CD4-positive, alpha-beta T cell (primary cell): ENCODE measurements around the gene DNASE1L2. TPM values are rescaled to one million over a fixed set of nuclear protein-coding genes. Genes with fewer than 3 reads are reported as not detected.
A peak's percentile ranks its signal among the peaks of the same experiment; 100 is the strongest.

ENCODE experiments used
- ATAC-seq: fragments of 200-7000 bp; cut with Tn5 transposase; one replicate; pipeline ENCODE4 v1.10.0; 2022; ENCODE audit warnings: mild to moderate bottlenecking; ENCODE audit not compliant: poor library complexity
- CTCF ChIA-PET: fragments of 350-600 bp; sonication (Branson Sonifier 250); formaldehyde crosslinking; loops from one replicate; lab custom pipeline; 2021; ENCODE audit warnings: antibody characterized with exemption, inconsistent platforms; lab: Charles Lee
- POLR2A ChIA-PET: fragments of 350-600 bp; sonication (Branson Sonifier 250); formaldehyde crosslinking; loops from one replicate; lab custom pipeline; 2021; ENCODE audit warnings: antibody characterized with exemption, inconsistent platforms; lab: Charles Lee
- DNase-seq, 14 experiments: peaks; one replicate each; pipeline ENCODE4 v3.0.0-alpha.2; 2013 to 2020; ENCODE audit warnings: mixed read lengths in 2 of 14
- H3K27ac ChIP-seq, 2 donors: one replicate each; pipeline versions ENCODE4 v1.5.1 to v1.7.0; 2013; ENCODE audit warnings: low read length in 2 of 2, low read depth in 1 of 2, mild to moderate bottlenecking in 1 of 2
- H3K27me3 ChIP-seq, 2 experiments: 1 replicate in 1 of 2; 2 replicates in 1 of 2; pipeline versions ENCODE4 v1.6.1 to v1.7.0; 2013; ENCODE audit warnings: low read length in 2 of 2, control low read depth in 1 of 2, mild to moderate bottlenecking in 1 of 2, moderate library complexity in 1 of 2; ENCODE audit not compliant: insufficient read depth in 2 of 2, control insufficient read depth in 1 of 2
- H3K36me3 ChIP-seq: one replicate; pipeline ENCODE4 v1.6.1; 2013; ENCODE audit warnings: low read length, control low read depth; ENCODE audit not compliant: insufficient read depth
- H3K4me1 ChIP-seq: one replicate; pipeline ENCODE4 v1.6.1; 2013; ENCODE audit warnings: low read length, control low read depth; ENCODE audit not compliant: insufficient read depth
- H3K4me3 ChIP-seq: one replicate; pipeline ENCODE4 v1.5.1; 2013; ENCODE audit warnings: mild to moderate bottlenecking, low read length, moderate library complexity
- H3K9me3 ChIP-seq, 2 experiments: 1 replicate in 1 of 2; 2 replicates in 1 of 2; pipeline versions ENCODE4 v1.6.1 to v1.7.0; 2013; ENCODE audit warnings: low read length in 2 of 2, mild to moderate bottlenecking in 2 of 2, control low read depth in 1 of 2, moderate library complexity in 1 of 2; ENCODE audit not compliant: control insufficient read depth in 1 of 2, insufficient read depth in 1 of 2
- H3K27ac Mint-ChIP-seq: one replicate; pipeline ENCODE4 v1.8.0; 2020; ENCODE audit warnings: mixed read lengths
- H3K27me3 Mint-ChIP-seq: one replicate; pipeline ENCODE4 v1.8.0; 2021; ENCODE audit warnings: mixed read lengths
- H3K36me3 Mint-ChIP-seq: one replicate; pipeline ENCODE4 v1.8.0; 2021; ENCODE audit warnings: low read depth, mixed read lengths
- H3K4me1 Mint-ChIP-seq: one replicate; pipeline ENCODE4 v1.8.0; 2021; ENCODE audit warnings: low read depth, mixed read lengths
- H3K4me3 Mint-ChIP-seq: one replicate; pipeline ENCODE4 v1.8.0; 2020; ENCODE audit warnings: mild to moderate bottlenecking, mixed read lengths
- H3K9me3 Mint-ChIP-seq: one replicate; pipeline ENCODE4 v1.8.0; 2020; ENCODE audit warnings: mixed read lengths
- CTCF ChIP-seq: fragments of 200-600 bp; IDR thresholded peaks from one replicate; pipeline ENCODE4 v1.8.0; 2022; ENCODE audit warnings: antibody characterized with exemption, mild to moderate bottlenecking
- intact Hi-C, 2 experiments: fragments of 100-400 bp; cut with DNase I in 1 of 2; cut with micrococcal nuclease in 1 of 2; formaldehyde crosslinking; loops; one replicate each; pipeline versions ENCODE4 v1.15.1 to v1.9.0; 2023 to 2025; cut with DNase I, micrococcal nuclease
- total RNA-seq, 174 experiments: library from RNA in 2 of 174; stranded (reverse) in 2 of 174; gene quantifications; one replicate each; pipeline ENCODE4 v1.2.3 and lab custom pipeline; 2021 to 2026

The DNASE1L2 gene
- total RNA-seq, 2 experiments from 2014 or later, result 0.22 to 0.36 TPM

- H3K4me3 Mint-ChIP-seq, result peak overlapping the region; percentile 85
- H3K36me3 ChIP-seq, result peaks cover 20% of the 10 kb centered on the region
- H3K9me3 Mint-ChIP-seq, result no peaks in the 10 kb centered on the region
- ChIA-PET POLR2A (interaction anchor here (0.6 to 1.1 kb wide), 2 partner anchors 10 to 27 kb away, joined by 3 to 5 read pairs; partner anchors contain the start of gene E4F1), CTCF (no interaction called here)
- H3K36me3 Mint-ChIP-seq, result peaks cover 6% of the 10 kb centered on the region
- no peak overlapping the region for H3K27ac ChIP-seq
- TF ChIP-seq CTCF, result no peak
- peaks cover 25% of the 10 kb centered on the region for H3K4me1 ChIP-seq
- no peak for ATAC-seq
- no peak for DNase-seq
- intact Hi-C loops, result loop anchor here in 1 of 2 experiments (10.0 kb wide), 1 partner anchor 798 kb away; the partner anchor contains the start of gene UNKL
- no peaks in the 10 kb centered on the region for H3K9me3 ChIP-seq
- H3K4me1 Mint-ChIP-seq, result peaks cover 11% of the 10 kb centered on the region
- H3K27me3 ChIP-seq, result no peaks in the 10 kb centered on the region
- no peak overlapping the region for H3K4me3 ChIP-seq
- peak overlapping the region; percentile 66 for H3K27ac Mint-ChIP-seq
- H3K27me3 Mint-ChIP-seq, result no peaks in the 10 kb centered on the region
These were observed 23.6 kb upstream of the DNASE1L2 start for GRCh38 chr16:2212362-2213324.

GRCh38 chr16:2213817-2214718 lies 22.2 kb upstream of the DNASE1L2 start:
- peaks cover 3% of the 10 kb centered on the region for H3K36me3 Mint-ChIP-seq
- H3K4me3 ChIP-seq, result peak overlapping the region; percentile 34
- no peaks in the 10 kb centered on the region for H3K27me3 ChIP-seq
- peaks cover 11% of the 10 kb centered on the region for H3K4me1 Mint-ChIP-seq
- no peak for TF ChIP-seq CTCF
- peak overlapping the region; percentile 66 for H3K27ac Mint-ChIP-seq
- H3K36me3 ChIP-seq, result peaks cover 6% of the 10 kb centered on the region
- no peak for ATAC-seq
- H3K9me3 Mint-ChIP-seq, result no peaks in the 10 kb centered on the region
- no peak for DNase-seq
- CTCF ChIA-PET, result interaction anchor here (0.7 to 1.4 kb wide), 2 partner anchors 37 to 74 kb away, joined by 4 to 5 read pairs; partner anchors contain the start of gene ECI1
- intact Hi-C loops, result loop anchor here in 1 of 2 experiments (1.0 to 10.0 kb wide), 2 partner anchors 8 to 799 kb away; partner anchors contain the start of gene UNKL
- H3K27me3 Mint-ChIP-seq, result no peaks in the 10 kb centered on the region
- peaks cover 25% of the 10 kb centered on the region for H3K4me1 ChIP-seq
- peak overlapping the region in 1 of 2 donors; percentile 21 for H3K27ac ChIP-seq
- POLR2A ChIA-PET, result interaction anchor here (0.6 to 2.5 kb wide), 19 partner anchors 9 to 668 kb away, joined by 3 to 47 read pairs (median 4); partner anchors contain the start of genes AMDHD2, ATP6V0C, DNASE1L2 and E4F1
- H3K4me3 Mint-ChIP-seq, result peak overlapping the region; percentile 85
- no peaks in the 10 kb centered on the region for H3K9me3 ChIP-seq

- Histone ChIP-seq H3K4me3 (peak within 1 kb of the TSS; percentile 76), H3K9me3 (no peaks in the 10 kb centered on the region), H3K36me3 (peaks cover under 1% of the 10 kb centered on the region), H3K4me1 (peaks cover 25% of the 10 kb centered on the region), H3K27me3 (no peaks in the 10 kb centered on the region), H3K27ac (peak within 1 kb of the TSS; percentile 64 to 73)
- DNase-seq, result no peak
- intact Hi-C loops, result loop anchor here in 1 of 2 experiments (1.0 to 10.0 kb wide), 2 partner anchors 8 to 800 kb away; partner anchors contain the start of gene UNKL
- ChIA-PET POLR2A (interaction anchor here (0.6 to 2.5 kb wide), 21 partner anchors 9 to 668 kb away, joined by 3 to 47 read pairs (median 4); partner anchors contain the start of genes AMDHD2, ATP6V0C, DNASE1L2 and E4F1), CTCF (interaction anchor here (0.7 to 1.4 kb wide), 3 partner anchors 20 to 74 kb away, joined by 3 to 5 read pairs (median 4); partner anchors contain the start of gene ECI1)
- Mint-ChIP-seq H3K27me3 (no peaks in the 10 kb centered on the region), H3K4me3 (peak within 1 kb of the TSS; percentile 88), H3K9me3 (no peaks in the 10 kb centered on the region), H3K36me3 (peaks cover 3% of the 10 kb centered on the region), H3K27ac (peak within 1 kb of the TSS; percentile 71), H3K4me1 (peaks cover 11% of the 10 kb centered on the region)
- no peak for TF ChIP-seq CTCF
- peak; percentile 96 for ATAC-seq
These were observed 21.6 kb upstream of the DNASE1L2 start, which contains the start of gene PGP for GRCh38 chr16:2214719-2214968. Gene PGP (minus strand): TSS chr16:2214840. CDS start chr16:2214777, 63 bp downstream.
